Mucosa of rectum (tissue), 2 donors: ENCODE data around the gene ALG3.

Source experiments
- H3K27ac ChIP-seq, 2 donors: one replicate each; pipeline ENCODE4 v1.7.0; 2013; ENCODE audit warnings: inconsistent platforms in 2 of 2, low read depth in 2 of 2, low read length in 2 of 2
- H3K27me3 ChIP-seq, 2 donors: one replicate each; pipeline ENCODE4 v1.7.0; 2013; ENCODE audit warnings: low read length in 2 of 2; ENCODE audit not compliant: control insufficient read depth in 2 of 2, insufficient read depth in 2 of 2
- H3K36me3 ChIP-seq, 2 donors: one replicate each; pipeline ENCODE4 v1.7.0; 2013; ENCODE audit warnings: low read length in 2 of 2; ENCODE audit not compliant: control insufficient read depth in 2 of 2, insufficient read depth in 2 of 2
- H3K4me1 ChIP-seq, 2 donors: one replicate each; pipeline ENCODE4 v1.7.0; 2013; ENCODE audit warnings: low read length in 2 of 2, mild to moderate bottlenecking in 1 of 2; ENCODE audit not compliant: control insufficient read depth in 2 of 2, insufficient read depth in 2 of 2
- H3K4me3 ChIP-seq, 2 donors: one replicate each; pipeline ENCODE4 v1.7.0; 2013; ENCODE audit warnings: low read length in 2 of 2
- H3K9ac ChIP-seq, 2 donors: one replicate each; pipeline ENCODE4 v1.7.0; 2013; ENCODE audit warnings: low read length in 2 of 2, low read depth in 1 of 2, mild to moderate bottlenecking in 1 of 2
- H3K9me3 ChIP-seq, 2 donors: one replicate each; pipeline ENCODE4 v1.7.0; 2013; ENCODE audit warnings: low read length in 2 of 2; ENCODE audit not compliant: control insufficient read depth in 2 of 2
- donor health status: healthy.
- donor health status: Normal muscosa, but diverticular disease.

ALG3 gene

DNA sequence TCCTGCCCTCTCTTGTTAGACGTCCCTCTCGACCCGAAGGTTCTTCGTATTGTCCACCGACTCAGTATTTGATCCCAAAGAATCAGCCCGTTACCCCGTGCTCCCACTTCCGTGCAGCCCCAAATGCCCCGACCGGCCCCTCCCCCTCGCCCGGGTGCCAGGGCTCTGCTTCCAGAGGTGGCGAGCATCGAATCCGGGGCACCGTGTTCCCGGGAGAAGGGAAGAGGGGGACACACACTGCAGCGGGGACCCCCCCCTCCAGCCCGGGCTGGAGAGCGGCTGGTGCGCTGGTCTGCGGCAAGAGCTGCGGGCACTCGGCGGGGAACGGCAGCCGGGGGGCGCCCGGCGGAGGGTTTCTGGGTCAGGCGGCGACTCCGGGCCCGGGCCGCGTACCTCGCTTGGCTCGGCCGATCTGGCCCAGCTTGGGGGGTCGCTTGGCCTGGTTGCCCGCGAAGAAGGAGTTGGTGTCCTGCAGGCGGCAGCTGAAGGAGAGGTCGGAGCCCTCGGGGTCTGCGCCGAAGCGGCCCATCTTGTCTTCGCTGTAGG is 12.0 kb upstream of the ALG3 start:
- peaks cover 4 to 5% of the 10 kb centered on the region in 2 donors for H3K4me1 ChIP-seq
- no peak overlapping the region for H3K9ac ChIP-seq
- H3K36me3 ChIP-seq, result no peaks in the 10 kb centered on the region
- H3K4me3 ChIP-seq, result peak overlapping the region in 1 of 2 donors; percentile 35
- no peaks in the 10 kb centered on the region for H3K9me3 ChIP-seq
- peaks cover 24 to 27% of the 10 kb centered on the region in 2 donors for H3K27me3 ChIP-seq
- no peak overlapping the region for H3K27ac ChIP-seq

DNA sequence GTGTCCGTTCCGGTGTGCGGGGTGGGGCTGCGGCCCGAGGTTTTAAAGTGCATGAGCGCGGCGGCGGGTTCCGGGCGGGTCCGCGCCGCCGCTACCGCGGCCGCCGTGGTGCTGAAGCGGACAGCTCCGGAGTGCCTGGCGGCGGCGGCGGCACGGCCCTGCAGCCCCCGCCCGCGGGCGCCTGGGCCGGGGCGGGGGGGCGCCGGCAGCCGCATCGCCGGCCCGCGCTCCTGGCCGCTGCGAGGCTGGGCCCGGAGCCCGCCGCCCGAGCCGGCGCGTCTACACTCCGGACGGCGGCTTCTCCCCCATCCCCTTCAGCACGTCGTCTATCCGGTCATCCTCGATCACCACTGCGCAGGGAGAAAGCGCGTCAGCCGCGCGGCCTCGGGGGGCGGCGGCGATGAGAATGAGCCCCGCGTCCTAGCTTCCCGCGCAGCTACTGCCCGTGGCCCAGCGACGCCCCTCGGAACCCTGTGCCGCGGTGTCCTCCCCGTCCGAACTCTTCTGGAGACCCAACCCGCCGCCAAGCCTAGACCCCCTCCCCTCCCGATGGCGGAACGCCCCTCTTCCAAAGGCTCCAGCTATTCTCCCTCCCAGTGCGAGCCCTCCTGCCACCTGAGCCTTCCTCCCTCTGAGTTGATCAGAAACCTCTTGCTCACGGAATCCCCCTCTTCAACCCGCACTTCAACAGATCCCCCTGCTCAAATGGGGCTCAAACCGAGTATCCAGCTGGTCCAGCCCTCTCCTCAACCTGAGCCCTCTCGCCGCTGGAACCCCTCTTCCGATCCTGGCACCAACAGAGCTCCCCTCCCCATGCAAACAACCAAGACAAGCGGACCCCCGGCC is 11.3 kb upstream of the ALG3 start:
- H3K9ac ChIP-seq, result no peak overlapping the region
- H3K9me3 ChIP-seq, result no peaks in the 10 kb centered on the region
- H3K36me3 ChIP-seq, result no peaks in the 10 kb centered on the region
- peaks cover 24 to 27% of the 10 kb centered on the region in 2 donors for H3K27me3 ChIP-seq
- peaks cover 4 to 5% of the 10 kb centered on the region in 2 donors for H3K4me1 ChIP-seq
- H3K27ac ChIP-seq, result no peak overlapping the region
- H3K4me3 ChIP-seq, result peak overlapping the region in 1 of 2 donors; percentile 35

DNA sequence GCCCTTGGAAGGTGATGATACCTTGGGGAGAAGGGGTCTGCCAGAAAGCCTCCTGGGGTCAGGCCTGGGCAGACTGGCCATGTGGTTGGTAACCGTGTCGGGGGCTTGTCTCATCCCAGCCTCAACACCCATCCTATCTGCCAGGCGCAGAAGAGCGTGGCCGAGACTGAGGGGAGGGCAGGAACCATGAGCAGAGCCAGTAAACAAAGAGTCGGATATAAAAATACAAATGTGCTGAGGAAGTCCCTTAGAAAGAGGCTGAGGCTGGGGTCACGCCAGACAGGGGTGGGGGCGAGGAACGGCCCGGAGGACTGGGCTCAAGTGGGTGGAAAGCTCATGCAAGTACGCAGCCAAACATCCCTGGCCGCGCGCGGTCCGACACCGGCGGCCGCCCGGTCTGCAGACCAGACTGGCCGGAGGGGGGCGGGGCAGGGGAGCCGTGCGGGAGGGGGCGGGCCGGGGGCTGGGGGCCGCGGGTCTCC is 10.7 kb upstream of the ALG3 start:
- no peak overlapping the region for H3K9ac ChIP-seq
- H3K4me1 ChIP-seq, result peaks cover 4 to 5% of the 10 kb centered on the region in 2 donors
- no peak overlapping the region for H3K27ac ChIP-seq
- peaks cover 24 to 25% of the 10 kb centered on the region in 2 donors for H3K27me3 ChIP-seq
- H3K9me3 ChIP-seq, result no peaks in the 10 kb centered on the region
- H3K36me3 ChIP-seq, result no peaks in the 10 kb centered on the region
- H3K4me3 ChIP-seq, result no peak overlapping the region

DNA sequence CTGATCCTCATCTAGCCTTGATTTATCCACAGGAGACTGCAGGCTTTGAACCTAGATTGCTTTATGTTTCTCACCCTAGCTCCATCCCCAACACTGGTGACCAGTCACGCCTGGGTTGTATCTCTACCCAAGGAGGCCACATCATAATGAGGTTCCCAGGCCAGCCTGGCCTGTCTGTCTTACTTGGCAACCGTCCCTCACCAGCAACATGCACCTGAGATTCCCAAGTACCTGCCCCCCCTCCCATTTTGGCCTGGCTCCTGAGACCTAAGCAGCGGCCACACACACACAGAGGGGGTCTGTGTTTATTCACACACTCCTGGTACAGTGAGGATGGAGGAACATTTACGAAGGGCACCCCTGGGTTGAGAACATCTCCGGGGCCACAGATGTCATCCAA is 10.2 kb upstream of the ALG3 start:
- H3K4me3 ChIP-seq, result no peak overlapping the region
- H3K9ac ChIP-seq, result no peak overlapping the region
- H3K27me3 ChIP-seq, result peaks cover 23 to 24% of the 10 kb centered on the region in 2 donors

DNA sequence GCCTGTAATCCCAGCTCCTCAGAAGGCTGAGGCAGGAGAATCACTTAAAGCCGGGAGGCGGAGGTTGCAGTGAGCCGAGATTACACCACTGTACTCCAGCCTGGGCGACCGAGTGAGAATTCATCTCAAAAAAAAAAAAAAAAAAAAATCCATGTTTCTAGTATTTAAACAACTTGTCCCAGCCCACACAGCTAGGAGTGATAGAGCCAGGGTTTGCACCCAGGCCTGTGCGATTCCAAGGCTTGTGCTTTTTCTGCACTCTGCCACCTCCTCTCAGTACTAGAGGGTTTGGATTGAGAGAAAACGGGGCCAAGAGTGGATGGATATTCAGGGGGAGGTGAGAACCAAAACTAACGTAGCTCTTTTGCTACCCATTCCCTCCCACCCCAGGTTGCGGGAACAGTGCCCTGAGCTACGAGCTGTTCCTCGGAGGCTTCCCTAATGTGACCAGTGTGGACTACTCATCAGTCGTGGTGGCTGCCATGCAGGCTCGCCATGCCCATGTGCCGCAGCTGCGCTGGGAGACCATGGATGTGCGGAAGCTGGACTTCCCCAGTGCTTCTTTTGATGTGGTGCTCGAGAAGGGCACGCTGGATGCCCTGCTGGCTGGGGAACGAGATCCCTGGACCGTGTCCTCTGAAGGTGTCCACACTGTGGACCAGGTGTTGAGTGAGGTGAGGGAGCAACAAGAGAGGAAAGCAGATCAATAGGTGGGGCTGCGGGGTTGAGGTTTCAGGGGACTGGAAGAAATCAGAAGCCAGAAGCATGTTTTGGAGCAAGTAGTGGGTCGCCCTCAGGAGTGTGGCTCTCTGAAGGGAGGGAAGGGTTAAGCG is 8.5 kb upstream of the ALG3 start:
- H3K27ac ChIP-seq, result no peak overlapping the region
- H3K36me3 ChIP-seq, result no peaks in the 10 kb centered on the region
- no peaks in the 10 kb centered on the region for H3K9me3 ChIP-seq
- no peak overlapping the region for H3K4me3 ChIP-seq
- no peak overlapping the region for H3K9ac ChIP-seq
- H3K4me1 ChIP-seq, result peaks cover 4 to 5% of the 10 kb centered on the region in 2 donors
- H3K27me3 ChIP-seq, result peaks cover 16 to 19% of the 10 kb centered on the region in 2 donors

More for the DNA sequence above, 10.2 kb upstream of the ALG3 start:
- Histone ChIP-seq H3K27ac (no peak overlapping the region), H3K4me1 (peaks cover 4 to 5% of the 10 kb centered on the region in 2 donors), H3K9me3 (no peaks in the 10 kb centered on the region), H3K36me3 (no peaks in the 10 kb centered on the region)

DNA sequence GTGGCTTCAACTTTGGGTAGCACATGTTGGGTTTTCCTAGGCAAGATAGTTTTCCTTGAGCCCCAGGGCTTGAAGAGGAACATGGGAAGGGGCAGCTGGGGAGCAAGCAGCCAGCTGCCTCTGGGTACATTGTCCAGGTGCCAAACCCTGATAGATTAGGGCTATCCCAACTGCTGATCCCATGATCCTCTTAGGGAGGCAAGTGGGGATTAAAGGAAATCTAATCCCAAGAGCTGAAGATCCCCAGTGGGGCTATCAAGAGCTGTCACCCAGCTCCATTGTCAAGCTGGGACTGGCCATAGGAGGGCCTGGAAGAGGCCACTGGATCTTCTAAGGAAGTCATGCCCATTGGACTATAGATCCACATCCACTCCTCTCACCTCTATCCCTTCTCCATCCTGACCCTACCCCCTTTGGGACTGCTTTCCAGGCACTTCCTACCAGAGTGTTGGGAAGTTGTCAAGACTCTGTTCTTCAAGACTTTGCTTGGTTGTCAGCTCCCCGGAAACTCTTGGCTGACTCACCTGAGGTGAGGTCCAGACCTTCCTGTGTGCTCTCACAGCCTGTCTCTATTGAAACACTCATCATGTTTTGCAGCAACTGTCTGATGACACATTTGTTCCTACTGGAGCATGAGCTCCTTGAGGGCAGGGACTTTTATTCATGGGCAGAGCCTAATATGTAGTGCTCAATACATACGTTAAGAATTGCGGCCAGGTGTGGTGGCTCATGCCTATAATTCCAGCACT is 6.7 kb upstream of the ALG3 start:
- Histone ChIP-seq H3K9ac (no peak overlapping the region), H3K36me3 (no peaks in the 10 kb centered on the region), H3K27ac (no peak overlapping the region), H3K4me1 (no peaks in the 10 kb centered on the region), H3K4me3 (no peak overlapping the region), H3K27me3 (peaks cover 9 to 12% of the 10 kb centered on the region in 2 donors), H3K9me3 (no peaks in the 10 kb centered on the region)

DNA sequence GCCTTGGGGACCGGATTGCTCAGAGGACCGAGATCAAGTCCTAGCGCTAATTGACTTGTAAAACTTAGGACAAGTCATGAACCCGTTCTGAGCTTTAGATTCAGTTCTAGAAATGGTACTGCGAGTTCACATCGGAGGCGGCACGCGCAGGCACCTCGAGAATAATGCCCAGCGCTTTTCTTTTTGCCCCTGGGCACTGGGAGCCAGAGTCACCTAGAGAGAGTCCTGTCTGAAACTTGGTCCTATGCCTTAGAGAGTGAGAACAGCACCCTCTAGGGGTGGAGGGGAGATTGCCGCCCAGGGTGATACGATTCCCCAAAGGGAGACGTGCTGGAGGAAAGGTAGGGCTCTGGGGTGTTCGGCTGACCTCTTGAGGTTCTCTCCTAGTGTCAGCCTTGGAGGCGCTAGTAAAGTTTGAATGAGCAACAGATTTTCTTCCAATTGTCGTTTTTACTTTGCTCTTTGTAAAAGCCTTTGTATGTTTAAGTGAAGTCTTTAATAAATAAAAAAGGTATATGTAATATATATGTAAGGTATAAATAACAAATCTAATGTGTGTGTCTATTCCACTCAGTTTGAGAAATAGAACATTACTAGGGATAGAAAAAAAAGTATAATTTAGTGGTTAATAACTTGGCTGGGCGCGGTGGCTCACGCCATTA is 1.5 kb upstream of the ALG3 start:
- Histone ChIP-seq H3K27me3 (no peaks in the 10 kb centered on the region), H3K9me3 (no peaks in the 10 kb centered on the region), H3K27ac (peak overlapping the region; percentile 30 to 92), H3K9ac (peak overlapping the region; percentile 58 to 74), H3K4me3 (peak overlapping the region; percentile 74 to 99), H3K36me3 (peaks cover 2 to 4% of the 10 kb centered on the region in 2 donors), H3K4me1 (peaks cover 8 to 11% of the 10 kb centered on the region in 2 donors)

DNA sequence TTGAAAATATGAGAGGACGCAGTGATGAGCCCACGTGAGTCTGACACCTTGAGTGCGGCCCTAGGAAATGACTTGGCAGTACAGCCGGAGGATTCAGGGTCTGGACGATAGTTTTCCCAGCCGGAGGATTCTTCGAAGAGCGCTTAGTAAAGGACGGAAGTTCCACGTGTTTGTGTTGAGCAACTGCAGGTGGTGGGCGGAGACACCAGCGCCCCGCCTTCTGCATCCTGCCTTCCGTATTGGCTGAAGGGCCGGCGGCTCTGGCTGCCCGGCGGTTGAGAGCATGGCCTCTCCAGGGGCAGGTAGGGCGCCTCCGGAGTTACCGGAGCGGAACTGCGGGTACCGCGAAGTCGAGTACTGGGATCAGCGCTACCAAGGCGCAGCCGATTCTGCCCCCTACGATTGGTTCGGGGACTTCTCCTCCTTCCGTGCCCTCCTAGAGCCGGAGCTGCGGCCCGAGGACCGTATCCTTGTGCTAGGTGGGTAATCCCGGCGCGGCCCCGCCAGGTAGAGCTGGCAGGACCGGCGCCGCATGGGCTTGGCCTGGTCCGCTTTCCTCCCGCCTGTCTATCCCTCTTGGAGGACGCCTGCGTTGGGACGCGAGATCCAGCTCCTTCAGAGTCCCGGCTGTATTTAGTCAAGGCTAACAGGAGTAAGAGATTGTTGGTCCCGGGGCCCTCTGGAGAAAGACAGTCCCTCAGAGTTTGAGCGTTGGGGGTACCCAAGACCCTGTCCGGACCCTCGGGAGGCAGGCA is 827 bp upstream of the ALG3 start, which contains the start of gene EEF1AKMT4:
Gene EEF1AKMT4, plus strand, starts transcription at position 261 of the 755 bp plus-strand sequence. Its CDS starts 23 bp downstream, at position 284.
- H3K9me3 ChIP-seq, result no peaks in the 10 kb centered on the region
- H3K4me3 ChIP-seq, result peak within 1 kb of the TSS; percentile 74 to 99
- H3K4me1 ChIP-seq, result peaks cover 8 to 11% of the 10 kb centered on the region in 2 donors
- H3K27me3 ChIP-seq, result no peaks in the 10 kb centered on the region
- H3K9ac ChIP-seq, result peak within 1 kb of the TSS; percentile 82 to 92
- H3K36me3 ChIP-seq, result peaks cover 9 to 11% of the 10 kb centered on the region in 2 donors
- H3K27ac ChIP-seq, result peak within 1 kb of the TSS; percentile 59 to 92
